Subcutaneous adipose tissue (tissue), 4 donors: ENCODE measurements around the gene SPRYD3. TPM values are rescaled to one million over a fixed set of nuclear protein-coding genes. Genes with fewer than 3 reads are reported as not detected.

ENCODE experiments used
- CTCF ChIP-seq: fragments of 450-650 bp; IDR thresholded peaks from one replicate; pipeline ENCODE4 v1.5.1; 2016; ENCODE audit warnings: low read depth, mild to moderate bottlenecking, control low read depth, antibody characterized with exemption, moderate library complexity
- small RNA-seq: library from RNA; depleted of rRNA; stranded (forward); fragments of <200 nt; gene quantifications from one replicate; pipeline ENCODE3, GENCODE V24; 2016
- total RNA-seq, 4 donors: library from RNA; depleted of rRNA; stranded (reverse); fragments of >200 nt; gene quantifications; one replicate each; pipeline ENCODE4 v1.1.0, GENCODE V29; 2016

The SPRYD3 gene
- total RNA-seq, 4 donors from 2014 or later = 20.4 to 41.8 (median 24.6) TPM

- no peak for TF ChIP-seq CTCF
Measured at GRCh38 chr12:53042607-53043454, 36.4 kb downstream of the SPRYD3 start.

- no peak for TF ChIP-seq CTCF
Measured at GRCh38 chr12:53039851-53040250, 39.3 kb downstream of the SPRYD3 start.

- no peak for TF ChIP-seq CTCF
Measured at GRCh38 chr12:53036802-53037201, 42.4 kb downstream of the SPRYD3 start.

GRCh38 chr12:53034459-53034858, 44.7 kb downstream of the SPRYD3 start:
- no peak for TF ChIP-seq CTCF

- TF ChIP-seq CTCF = no peak
Measured at GRCh38 chr12:53031616-53032015, 47.6 kb downstream of the SPRYD3 start.

- no peak for TF ChIP-seq CTCF
Measured at GRCh38 chr12:53025250-53025649, 53.9 kb downstream of the SPRYD3 start.

- TF ChIP-seq CTCF = no peak
Measured at GRCh38 chr12:53014709-53015108, 64.5 kb downstream of the SPRYD3 start.

Small RNA genes lying within 50 kb of the gene (small RNA-seq; reads per million reads assigned to genes)
- gene MIR6757 = not detected

Other genes starting within 250 kb of the SPRYD3 start
- gene KRT79, start 245.1 kb downstream of the SPRYD3 start, total RNA-seq = 1 to 10 TPM in 2 of 4 donors, under 1 TPM in 1, not detected in 1; 0.22 to 3.6 (median 2.0) TPM
- gene KRT78, start 230.4 kb downstream of the SPRYD3 start, total RNA-seq = not detected
- 10 to 100 TPM in 2 of 4 donors, 1 to 10 TPM in 2; 5.5 to 11.7 (median 8.7) TPM for gene KRT8, start 174.3 kb downstream of the SPRYD3 start, total RNA-seq
- gene KRT18, start 130.3 kb downstream of the SPRYD3 start, total RNA-seq = 1 to 10 TPM; 3.2 to 9.2 (median 6.5) TPM
- gene EIF4B, start 72.9 kb downstream of the SPRYD3 start, total RNA-seq = 100 to 1,000 TPM; 471 to 677 (median 528) TPM
- 100 to 1,000 TPM; 108 to 522 (median 189) TPM for gene TNS2, start 29.3 kb downstream of the SPRYD3 start, total RNA-seq
- 1,000 to 10,000 TPM in 1 of 4 donors, 100 to 1,000 TPM in 3; 224 to 1,933 (median 278) TPM for gene IGFBP6, start 18.3 kb upstream of the SPRYD3 start, total RNA-seq
- gene SOAT2, start 24.1 kb upstream of the SPRYD3 start, total RNA-seq = under 1 TPM in 1 of 4 donors, not detected in 3; 0.38 TPM
- 10 to 100 TPM; 14.0 to 22.3 (median 17.7) TPM for gene ZNF740, start 101.3 kb upstream of the SPRYD3 start, total RNA-seq
- gene CSAD, start 101.5 kb upstream of the SPRYD3 start, total RNA-seq = 100 to 1,000 TPM in 2 of 4 donors, 10 to 100 TPM in 2; 63.7 to 215 (median 101) TPM
- gene ITGB7, start 127.9 kb upstream of the SPRYD3 start, total RNA-seq = 1 to 10 TPM in 3 of 4 donors, under 1 TPM in 1; 0.49 to 8.1 (median 3.0) TPM
- 10 to 100 TPM in 3 of 4 donors, 1 to 10 TPM in 1; 4.2 to 14.1 (median 10.9) TPM for gene RARG, start 152.8 kb upstream of the SPRYD3 start, total RNA-seq
- 1 to 10 TPM in 2 of 4 donors, under 1 TPM in 1, not detected in 1; 0.38 to 2.4 (median 2.0) TPM for gene ESPL1, start 188.9 kb upstream of the SPRYD3 start, total RNA-seq
- gene PFDN5, start 216.2 kb upstream of the SPRYD3 start, total RNA-seq = 100 to 1,000 TPM; 523 to 856 (median 791) TPM
- 10 to 100 TPM; 26.7 to 46.5 (median 40.7) TPM for gene MYG1, start 220.3 kb upstream of the SPRYD3 start, total RNA-seq
- gene AAAS, start 242.2 kb upstream of the SPRYD3 start, total RNA-seq = 10 to 100 TPM; 30.3 to 56.9 (median 35.0) TPM